Measurements from ENCODE around the gene PRR29. TPM values are rescaled to one million over a fixed set of nuclear protein-coding genes. Genes with fewer than 3 reads are reported as not detected.

PRR29 gene
- total RNA-seq: 1 to 10 TPM; 1.7 to 5.6 (median 4.2) TPM

DNA sequence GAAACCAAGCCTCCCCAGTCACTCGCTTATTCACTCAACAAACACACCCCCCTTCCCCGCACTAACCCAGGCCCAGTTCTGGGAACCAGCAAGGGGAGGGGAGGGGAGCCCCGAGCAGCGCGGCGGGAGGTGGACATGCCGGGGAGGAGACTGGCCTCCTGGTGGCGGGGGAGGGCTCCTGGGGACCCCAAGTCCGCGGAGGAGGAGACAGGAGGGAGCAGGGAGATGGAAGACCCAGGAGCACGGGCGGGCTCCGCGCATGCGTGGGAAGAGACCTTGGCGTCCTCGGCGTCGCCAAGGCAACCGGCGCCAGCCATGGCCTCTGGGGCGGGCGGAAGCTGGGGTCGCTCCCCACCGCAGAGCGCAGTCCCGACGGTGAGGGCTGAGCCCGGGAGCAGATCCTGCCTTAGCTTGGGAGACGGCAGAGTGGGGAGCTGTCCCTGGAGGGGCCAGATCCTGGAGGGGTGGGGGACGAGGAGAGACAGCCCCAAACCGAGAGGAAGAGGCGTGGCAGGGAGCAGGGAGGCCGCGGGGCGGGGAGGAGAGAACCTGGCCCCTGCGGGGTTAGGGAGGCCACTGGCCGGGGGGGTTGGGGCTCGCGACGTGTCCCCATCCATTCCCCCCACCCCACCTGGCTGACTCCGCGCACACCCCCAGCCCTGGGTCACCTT is at the start of gene PRR29:
Gene PRR29 (plus strand): TSS at position 302 of the 671 bp plus-strand sequence. CDS start 14 bp downstream, at position 316.
- TF ChIP-seq, protein P1, sequence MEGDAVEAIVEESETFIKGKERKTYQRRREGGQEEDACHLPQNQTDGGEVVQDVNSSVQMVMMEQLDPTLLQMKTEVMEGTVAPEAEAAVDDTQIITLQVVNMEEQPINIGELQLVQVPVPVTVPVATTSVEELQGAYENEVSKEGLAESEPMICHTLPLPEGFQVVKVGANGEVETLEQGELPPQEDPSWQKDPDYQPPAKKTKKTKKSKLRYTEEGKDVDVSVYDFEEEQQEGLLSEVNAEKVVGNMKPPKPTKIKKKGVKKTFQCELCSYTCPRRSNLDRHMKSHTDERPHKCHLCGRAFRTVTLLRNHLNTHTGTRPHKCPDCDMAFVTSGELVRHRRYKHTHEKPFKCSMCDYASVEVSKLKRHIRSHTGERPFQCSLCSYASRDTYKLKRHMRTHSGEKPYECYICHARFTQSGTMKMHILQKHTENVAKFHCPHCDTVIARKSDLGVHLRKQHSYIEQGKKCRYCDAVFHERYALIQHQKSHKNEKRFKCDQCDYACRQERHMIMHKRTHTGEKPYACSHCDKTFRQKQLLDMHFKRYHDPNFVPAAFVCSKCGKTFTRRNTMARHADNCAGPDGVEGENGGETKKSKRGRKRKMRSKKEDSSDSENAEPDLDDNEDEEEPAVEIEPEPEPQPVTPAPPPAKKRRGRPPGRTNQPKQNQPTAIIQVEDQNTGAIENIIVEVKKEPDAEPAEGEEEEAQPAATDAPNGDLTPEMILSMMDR (IDR thresholded peaks at IDR 0.05): no peak
- TF ChIP-seq POLR2A (IDR thresholded peaks at IDR 0.05): no peak
- peak within 1 kb of the TSS in 1 of 3 donors; percentile 17 for H3K27ac ChIP-seq
- intact Hi-C loops (cut with DNase I): no loop called here
- H3K36me3 ChIP-seq: no peaks in the 10 kb centered on the region
- H3K27me3 ChIP-seq: no peaks in the 10 kb centered on the region
- DNase-seq: peak; percentile 78 to 82
- H3K4me1 ChIP-seq: peaks cover 23 to 45% of the 10 kb centered on the region in 2 donors
- no peaks in the 10 kb centered on the region for H3K9me3 ChIP-seq
- 0 to 1% methylated on average over 24 to 30 of the region's 43 CpGs for WGBS, 2 donors
- H3K4me3 ChIP-seq (replicated peaks in 1 of 3): peak within 1 kb of the TSS; percentile 29 to 69 (median 56)

DNA sequence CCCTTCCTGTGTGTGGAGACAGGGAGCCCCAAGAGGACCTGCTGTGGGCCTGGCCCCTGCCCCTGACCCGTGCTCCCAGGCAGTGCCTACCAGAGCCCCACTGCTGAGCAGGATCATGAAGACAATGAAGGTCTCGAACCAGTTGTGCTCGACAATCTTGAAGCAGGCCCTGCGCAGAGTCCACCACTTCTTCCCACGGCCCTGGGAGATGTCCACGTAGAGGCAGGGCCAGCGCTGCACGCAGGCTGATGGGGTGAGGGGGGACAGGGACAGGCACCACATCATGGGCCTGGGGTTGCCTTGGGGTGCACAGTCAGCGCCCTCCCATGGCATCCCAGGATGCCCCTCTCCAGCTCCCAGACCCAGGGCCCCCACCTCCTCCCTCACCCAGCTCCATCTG is 49.6 kb upstream of the PRR29 start:
- no peaks in the 10 kb centered on the region for H3K36me3 ChIP-seq
- H3K4me1 ChIP-seq: peaks cover 15 to 20% of the 10 kb centered on the region in 2 donors
- no peak overlapping the region for H3K4me3 ChIP-seq (replicated peaks in 1 of 3)
- H3K9me3 ChIP-seq: no peaks in the 10 kb centered on the region
- DNase-seq: no peak
- no peak for TF ChIP-seq POLR2A (IDR thresholded peaks at IDR 0.05)
- TF ChIP-seq, protein P1 (IDR thresholded peaks at IDR 0.05): no peak
- no peak overlapping the region for H3K27ac ChIP-seq
- H3K27me3 ChIP-seq: no peaks in the 10 kb centered on the region
- intact Hi-C loops (cut with DNase I): no loop called here
- WGBS, 2 donors: 92 to 98% methylated on average over 4 to 9 of the region's 9 CpGs

- intact Hi-C loops (cut with DNase I): no loop called here
- Histone ChIP-seq H3K4me3 (replicated peaks in 1 of 3) (no peak overlapping the region), H3K27me3 (no peaks in the 10 kb centered on the region), H3K27ac (no peak overlapping the region), H3K36me3 (no peaks in the 10 kb centered on the region), H3K4me1 (peaks cover 15 to 20% of the 10 kb centered on the region in 2 donors), H3K9me3 (no peaks in the 10 kb centered on the region)
- TF ChIP-seq POLR2A (IDR thresholded peaks at IDR 0.05): no peak
- TF ChIP-seq, protein P1 (IDR thresholded peaks at IDR 0.05): no peak
- DNase-seq: no peak
- 80 to 91% methylated on average over 18 of the region's 18 CpGs for WGBS, 2 donors
These were observed 48.4 kb upstream of the PRR29 start for GRCh38 chr17:63949576-63950250.

DNA sequence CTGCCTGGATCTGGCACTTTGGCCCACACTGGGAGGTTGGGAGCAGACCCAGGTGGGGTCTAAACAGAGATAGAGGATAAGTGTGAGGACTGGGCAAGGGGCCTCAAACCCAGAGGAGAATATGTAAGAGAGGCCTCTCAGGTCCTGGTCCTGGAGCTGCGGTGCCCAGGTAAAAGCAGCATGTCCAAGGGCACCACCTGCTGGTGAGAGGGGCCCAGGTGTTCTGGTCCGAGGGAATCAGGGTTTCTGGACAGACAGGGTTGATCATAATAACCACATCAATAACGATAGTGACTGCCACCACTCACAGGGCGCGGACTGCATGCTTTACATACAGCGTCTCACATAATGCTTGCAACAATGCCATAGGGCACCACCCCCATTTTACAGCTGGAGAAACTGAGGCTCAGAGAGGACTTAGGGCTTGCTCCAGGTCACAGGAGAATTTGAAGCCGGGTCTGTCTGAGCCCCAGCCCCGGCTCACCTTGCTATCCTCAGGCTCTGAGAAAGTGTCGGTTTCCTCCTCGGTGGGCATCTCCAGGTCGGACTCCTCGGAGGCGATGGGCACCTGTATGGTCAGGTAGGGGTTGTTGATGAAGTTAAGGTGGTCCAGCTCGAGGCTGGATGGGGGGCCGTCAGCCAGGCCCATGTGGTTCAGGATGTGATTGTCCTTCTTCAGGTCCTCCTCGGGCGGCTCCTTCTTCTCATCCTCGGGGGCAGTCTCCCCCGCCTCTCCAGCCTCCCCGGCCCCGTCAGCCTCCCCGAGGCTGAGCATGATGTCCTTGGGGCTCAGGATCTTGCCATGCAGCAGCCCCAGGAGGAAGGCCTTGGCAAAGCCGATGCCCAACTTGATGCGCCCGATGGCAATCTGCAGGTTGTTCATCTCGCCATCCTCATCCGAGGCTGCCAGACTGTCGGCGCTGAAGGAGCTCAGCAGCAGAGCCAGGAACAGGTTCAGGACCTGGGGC is 46.9 kb upstream of the PRR29 start:
- H3K27ac ChIP-seq: no peak overlapping the region
- TF ChIP-seq, protein P1 (IDR thresholded peaks at IDR 0.05): peak; percentile 25 to 65 (median 41)
- no peak for TF ChIP-seq POLR2A (IDR thresholded peaks at IDR 0.05)
- 86 to 89% methylated on average over 27 to 29 of the region's 29 CpGs for WGBS, 2 donors
- H3K27me3 ChIP-seq: no peaks in the 10 kb centered on the region
- DNase-seq: peak; percentile 69 to 73
- H3K9me3 ChIP-seq: no peaks in the 10 kb centered on the region
- intact Hi-C loops (cut with DNase I): no loop called here
- H3K4me3 ChIP-seq (replicated peaks in 1 of 3): no peak overlapping the region
- peaks cover 7 to 8% of the 10 kb centered on the region in 2 donors for H3K4me1 ChIP-seq
- no peaks in the 10 kb centered on the region for H3K36me3 ChIP-seq
